Measurements from ENCODE around the gene CERK.

Gene CERK

DNA sequence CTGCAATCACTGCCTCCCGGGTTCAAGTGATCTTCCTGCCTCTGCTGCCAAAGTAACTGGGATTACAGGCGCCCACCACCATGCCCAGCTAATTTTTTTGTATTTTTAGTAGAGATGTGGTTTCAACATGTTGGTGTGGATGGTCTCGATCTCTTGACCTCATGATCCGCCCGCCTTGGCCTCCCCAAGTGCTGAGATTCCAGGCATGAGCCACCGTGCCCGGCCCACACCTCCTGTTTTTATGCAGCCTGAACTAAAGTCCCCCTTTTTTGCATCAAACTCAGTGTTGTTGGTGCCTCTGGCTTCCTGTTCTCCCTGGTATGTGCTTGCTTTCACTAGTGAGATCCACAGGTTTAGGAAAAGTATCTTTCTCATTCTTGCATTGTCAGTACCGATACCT is 28.6 kb upstream of the CERK start:
- Histone ChIP-seq H3K4me3 (replicated peaks; ENCODE audit: insufficient read depth, low read length) (no peak overlapping the region), H3K27ac (replicated peaks) (no peak overlapping the region), H3K27me3 (ENCODE audit: insufficient read depth, poor library complexity, severe bottlenecking) (no peaks in the 10 kb centered on the region)
- DNase-seq (ENCODE audit: low read depth in 1 of 2, low spot score in 1 of 2) = no peak
- TF ChIP-seq, protein P1, sequence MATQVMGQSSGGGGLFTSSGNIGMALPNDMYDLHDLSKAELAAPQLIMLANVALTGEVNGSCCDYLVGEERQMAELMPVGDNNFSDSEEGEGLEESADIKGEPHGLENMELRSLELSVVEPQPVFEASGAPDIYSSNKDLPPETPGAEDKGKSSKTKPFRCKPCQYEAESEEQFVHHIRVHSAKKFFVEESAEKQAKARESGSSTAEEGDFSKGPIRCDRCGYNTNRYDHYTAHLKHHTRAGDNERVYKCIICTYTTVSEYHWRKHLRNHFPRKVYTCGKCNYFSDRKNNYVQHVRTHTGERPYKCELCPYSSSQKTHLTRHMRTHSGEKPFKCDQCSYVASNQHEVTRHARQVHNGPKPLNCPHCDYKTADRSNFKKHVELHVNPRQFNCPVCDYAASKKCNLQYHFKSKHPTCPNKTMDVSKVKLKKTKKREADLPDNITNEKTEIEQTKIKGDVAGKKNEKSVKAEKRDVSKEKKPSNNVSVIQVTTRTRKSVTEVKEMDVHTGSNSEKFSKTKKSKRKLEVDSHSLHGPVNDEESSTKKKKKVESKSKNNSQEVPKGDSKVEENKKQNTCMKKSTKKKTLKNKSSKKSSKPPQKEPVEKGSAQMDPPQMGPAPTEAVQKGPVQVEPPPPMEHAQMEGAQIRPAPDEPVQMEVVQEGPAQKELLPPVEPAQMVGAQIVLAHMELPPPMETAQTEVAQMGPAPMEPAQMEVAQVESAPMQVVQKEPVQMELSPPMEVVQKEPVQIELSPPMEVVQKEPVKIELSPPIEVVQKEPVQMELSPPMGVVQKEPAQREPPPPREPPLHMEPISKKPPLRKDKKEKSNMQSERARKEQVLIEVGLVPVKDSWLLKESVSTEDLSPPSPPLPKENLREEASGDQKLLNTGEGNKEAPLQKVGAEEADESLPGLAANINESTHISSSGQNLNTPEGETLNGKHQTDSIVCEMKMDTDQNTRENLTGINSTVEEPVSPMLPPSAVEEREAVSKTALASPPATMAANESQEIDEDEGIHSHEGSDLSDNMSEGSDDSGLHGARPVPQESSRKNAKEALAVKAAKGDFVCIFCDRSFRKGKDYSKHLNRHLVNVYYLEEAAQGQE (IDR thresholded peaks at IDR 0.05; ENCODE audit: insufficient replicate concordance, low read depth) = no peak
- TF ChIP-seq GABPA (IDR thresholded peaks at IDR 0.05; ENCODE audit: low read depth) = no peak

DNA sequence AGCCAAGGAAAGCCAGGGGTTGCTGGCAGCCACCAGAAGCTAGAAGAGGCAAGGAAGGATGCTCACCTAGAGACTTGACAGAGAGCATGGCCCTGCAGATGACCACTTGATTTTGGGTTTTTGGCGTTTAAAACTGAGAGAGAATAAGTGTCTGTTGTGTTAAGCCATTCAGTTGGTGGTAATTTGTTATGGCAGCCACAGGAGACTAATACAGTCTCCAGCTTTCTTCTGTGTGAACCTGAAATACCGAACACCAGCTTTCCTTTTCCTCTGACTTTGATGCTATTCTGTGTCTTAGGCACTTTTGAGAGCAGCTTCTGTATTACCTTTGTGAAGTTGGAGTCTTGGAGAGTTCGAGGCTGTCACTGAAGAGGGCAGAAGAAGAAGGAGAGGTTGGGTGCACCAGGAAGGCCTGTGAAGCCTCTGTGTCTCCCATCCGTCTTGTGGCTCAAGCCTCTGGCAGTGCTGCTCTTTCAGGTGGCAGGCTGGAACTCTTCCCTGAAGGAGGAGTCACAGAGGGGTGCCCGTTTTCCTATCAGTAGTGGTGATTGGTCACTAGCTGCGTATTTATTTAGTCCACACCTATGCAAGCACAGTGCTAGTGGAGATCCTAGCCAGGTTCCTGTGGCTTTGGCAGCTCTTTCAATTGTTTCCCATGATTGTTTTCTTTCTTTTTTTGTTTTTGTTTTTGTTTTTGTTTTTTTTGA is 26.9 kb upstream of the CERK start:
- H3K27ac ChIP-seq (replicated peaks) = no peak overlapping the region
- no peak for DNase-seq (ENCODE audit: low read depth in 1 of 2, low spot score in 1 of 2)
- no peaks in the 10 kb centered on the region for H3K27me3 ChIP-seq (ENCODE audit: insufficient read depth, poor library complexity, severe bottlenecking)
- TF ChIP-seq GABPA (IDR thresholded peaks at IDR 0.05; ENCODE audit: low read depth) (no peak), SPI1 (IDR thresholded peaks at IDR 0.05; ENCODE audit: borderline replicate concordance, low read depth) (no peak), POLR2AphosphoS5 (IDR thresholded peaks at IDR 0.05; ENCODE audit: low read depth) (no peak)
- TF ChIP-seq, protein P2, sequence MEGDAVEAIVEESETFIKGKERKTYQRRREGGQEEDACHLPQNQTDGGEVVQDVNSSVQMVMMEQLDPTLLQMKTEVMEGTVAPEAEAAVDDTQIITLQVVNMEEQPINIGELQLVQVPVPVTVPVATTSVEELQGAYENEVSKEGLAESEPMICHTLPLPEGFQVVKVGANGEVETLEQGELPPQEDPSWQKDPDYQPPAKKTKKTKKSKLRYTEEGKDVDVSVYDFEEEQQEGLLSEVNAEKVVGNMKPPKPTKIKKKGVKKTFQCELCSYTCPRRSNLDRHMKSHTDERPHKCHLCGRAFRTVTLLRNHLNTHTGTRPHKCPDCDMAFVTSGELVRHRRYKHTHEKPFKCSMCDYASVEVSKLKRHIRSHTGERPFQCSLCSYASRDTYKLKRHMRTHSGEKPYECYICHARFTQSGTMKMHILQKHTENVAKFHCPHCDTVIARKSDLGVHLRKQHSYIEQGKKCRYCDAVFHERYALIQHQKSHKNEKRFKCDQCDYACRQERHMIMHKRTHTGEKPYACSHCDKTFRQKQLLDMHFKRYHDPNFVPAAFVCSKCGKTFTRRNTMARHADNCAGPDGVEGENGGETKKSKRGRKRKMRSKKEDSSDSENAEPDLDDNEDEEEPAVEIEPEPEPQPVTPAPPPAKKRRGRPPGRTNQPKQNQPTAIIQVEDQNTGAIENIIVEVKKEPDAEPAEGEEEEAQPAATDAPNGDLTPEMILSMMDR (IDR thresholded peaks at IDR 0.05; ENCODE audit: insufficient read depth, low read length) = no peak
- TF ChIP-seq, protein P1 (IDR thresholded peaks at IDR 0.05; ENCODE audit: insufficient replicate concordance, low read depth) = no peak
- no peak overlapping the region for H3K4me3 ChIP-seq (replicated peaks; ENCODE audit: insufficient read depth, low read length)

DNA sequence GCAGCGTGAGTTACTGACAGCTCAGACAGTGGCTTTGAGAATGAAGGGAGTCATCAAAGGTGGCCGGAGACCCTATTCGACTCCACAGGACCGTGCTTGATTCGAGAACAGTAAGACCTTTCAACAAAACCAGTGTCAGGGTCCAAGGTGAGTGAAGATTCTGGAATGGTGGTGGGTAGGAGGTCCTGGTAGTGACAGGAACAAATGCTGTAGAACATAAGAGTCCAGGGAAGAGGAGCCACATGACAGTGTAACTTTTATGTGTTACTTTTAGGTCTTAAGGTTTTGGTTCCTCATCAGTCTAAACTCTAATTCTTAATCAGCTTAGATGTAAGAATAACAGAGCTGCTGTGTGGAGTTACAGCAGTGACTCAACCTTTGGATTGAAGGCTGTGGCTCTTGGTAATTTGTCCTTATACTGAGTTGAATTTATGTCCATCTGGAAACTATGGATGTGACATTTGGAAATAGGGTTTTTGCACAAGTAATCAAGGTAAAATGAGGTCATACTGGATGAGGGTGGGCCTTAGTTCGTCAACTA is 26.2 kb upstream of the CERK start:
- H3K27ac ChIP-seq (replicated peaks) = no peak overlapping the region
- no peaks in the 10 kb centered on the region for H3K27me3 ChIP-seq (ENCODE audit: insufficient read depth, poor library complexity, severe bottlenecking)

More for the DNA sequence above, 26.2 kb upstream of the CERK start:
- no peak for DNase-seq (ENCODE audit: low read depth in 1 of 2, low spot score in 1 of 2)
- TF ChIP-seq, protein P2 (IDR thresholded peaks at IDR 0.05; ENCODE audit: insufficient read depth, low read length) = no peak
- TF ChIP-seq GABPA (IDR thresholded peaks at IDR 0.05; ENCODE audit: low read depth) (no peak), POLR2AphosphoS5 (IDR thresholded peaks at IDR 0.05; ENCODE audit: low read depth) (no peak), SPI1 (IDR thresholded peaks at IDR 0.05; ENCODE audit: borderline replicate concordance, low read depth) (no peak)
- TF ChIP-seq, protein P1 (IDR thresholded peaks at IDR 0.05; ENCODE audit: insufficient replicate concordance, low read depth) = no peak
- H3K4me3 ChIP-seq (replicated peaks; ENCODE audit: insufficient read depth, low read length) = no peak overlapping the region

Measured in HL-60 (cell line).